A549 treated with GW870086 at 1 μM for 4 hours (cell line): ENCODE results near the gene HACD2. TPM values are rescaled to one million over a fixed set of nuclear protein-coding genes. Genes with fewer than 3 reads are reported as not detected.

ENCODE experiments used
- total RNA-seq: library from RNA; stranded (reverse); fragments of 200-300 nt; extraction: Qiagen RNA extraction; gene quantifications from 5 replicates; pipeline ENCODE4 v1.2.3, GENCODE V29; 2022; ENCODE audit warnings: low read depth

The HACD2 gene, protein sequence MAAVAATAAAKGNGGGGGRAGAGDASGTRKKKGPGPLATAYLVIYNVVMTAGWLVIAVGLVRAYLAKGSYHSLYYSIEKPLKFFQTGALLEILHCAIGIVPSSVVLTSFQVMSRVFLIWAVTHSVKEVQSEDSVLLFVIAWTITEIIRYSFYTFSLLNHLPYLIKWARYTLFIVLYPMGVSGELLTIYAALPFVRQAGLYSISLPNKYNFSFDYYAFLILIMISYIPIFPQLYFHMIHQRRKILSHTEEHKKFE
- 27.7 to 39.8 TPM (median 33.9 TPM) in 5 replicates for total RNA-seq

GRCh38 chr3:123584988-123585937 lies at the start of gene HACD2:
TSS of gene HACD2 (minus strand) at chr3:123585053. CDS start at chr3:123585027, 26 bp downstream.

DNA sequence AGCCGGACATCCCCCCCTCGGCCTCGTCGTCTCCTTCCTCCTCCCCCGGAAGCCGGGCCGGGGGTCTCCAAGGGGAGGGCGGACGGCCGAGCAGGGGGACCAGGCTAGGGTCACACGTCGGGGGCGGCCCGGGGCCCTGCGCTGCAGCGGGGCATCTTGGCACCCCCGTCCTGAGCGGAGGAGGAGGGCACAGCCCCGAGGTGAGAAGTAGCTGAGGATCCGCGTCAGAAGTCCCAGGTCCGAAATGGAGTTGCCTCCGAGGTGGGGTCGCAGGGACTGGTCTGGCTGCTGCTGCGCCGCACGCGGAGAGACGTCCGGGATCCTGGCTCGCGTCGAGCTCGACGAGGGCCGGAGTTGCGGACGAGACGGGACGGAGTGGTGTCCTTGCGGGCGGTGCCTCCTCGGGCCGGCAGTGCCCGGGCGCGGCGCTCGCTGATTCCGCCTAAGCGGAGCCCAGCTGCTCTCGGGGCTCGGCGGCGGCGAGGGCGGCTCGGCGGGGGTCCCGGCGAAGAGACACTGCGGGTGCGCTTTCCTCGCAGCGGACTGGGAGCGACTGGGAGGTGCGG lies 136.2 kb downstream of the HACD2 start, which contains the start of gene ADCY5:
ADCY5 (minus strand) TSS at position 555 of the 566 bp plus-strand sequence; CDS start at position 10, 545 bp downstream.

Other genes starting within 250 kb of the HACD2 start
- gene ADCY5, start 136.0 kb downstream of the HACD2 start, total RNA-seq = 0.34 to 0.81 TPM (median 0.43 TPM) in 5 replicates